ENCODE measurements around the gene PELI3.

Gene PELI3

GRCh38 chr11:66497206-66497605, 30.5 kb downstream of the PELI3 start:
- DNase-seq (ENCODE audit: low read depth, low spot score), result no peak

- no peak for DNase-seq (ENCODE audit: low read depth, low spot score)
Measured at GRCh38 chr11:66498506-66498905, 31.8 kb downstream of the PELI3 start.

- DNase-seq (ENCODE audit: low read depth, low spot score), result no peak
Measured at GRCh38 chr11:66505276-66505816, 38.6 kb downstream of the PELI3 start.

- no peak for DNase-seq (ENCODE audit: low read depth, low spot score)
Measured at GRCh38 chr11:66509131-66509561, 42.4 kb downstream of the PELI3 start.

- DNase-seq (ENCODE audit: low read depth, low spot score), result peak; percentile 93
Measured at GRCh38 chr11:66510271-66510989, 43.7 kb downstream of the PELI3 start, which contains the start of gene BBS1. Gene BBS1 (plus strand): TSS chr11:66510635. CDS start chr11:66510660, 25 bp downstream.

- no peak for DNase-seq (ENCODE audit: low read depth, low spot score)
Measured at GRCh38 chr11:66510990-66511339, 44.3 kb downstream of the PELI3 start.

- no peak for DNase-seq (ENCODE audit: low read depth, low spot score)
Measured at GRCh38 chr11:66523611-66524010, 56.9 kb downstream of the PELI3 start.

GRCh38 chr11:66524304-66525040, 57.8 kb downstream of the PELI3 start:
- no peak for DNase-seq (ENCODE audit: low read depth, low spot score)

Measured in astrocyte of the hippocampus (primary cell).